Gastrocnemius medialis (tissue), 4 donors: ENCODE measurements around the gene ASTN1.

Experiments used
- CTCF ChIP-seq, 5 experiments: fragments of 450-650 bp in 3 of 5; fragments of 200-600 bp in 2 of 5; sonication (generic) in 2 of 5; IDR thresholded peaks in 4 of 5; conservative IDR thresholded peaks in 1 of 5; 1 replicate in 4 of 5; 2 replicates in 1 of 5; pipeline ENCODE4 v1.5.1; 2016 to 2019; ENCODE audit warnings: antibody characterized with exemption in 5 of 5, mild to moderate bottlenecking in 3 of 5, moderate library complexity in 3 of 5
- POLR2A ChIP-seq, 2 donors: fragments of 450-650 bp; IDR thresholded peaks; one replicate each; pipeline ENCODE4 v1.6.1; 2017; ENCODE audit warnings: antibody characterized with exemption in 2 of 2, mild to moderate bottlenecking in 2 of 2, moderate library complexity in 2 of 2

- TF ChIP-seq CTCF (IDR thresholded peaks at IDR 0.05 in 4 of 5, conservative IDR thresholded peaks at IDR 0.05 in 1 of 5) (no peak), POLR2A (IDR thresholded peaks at IDR 0.05) (no peak)
These were observed 600 bp downstream of the ASTN1 start for GRCh38 chr1:177163844-177164379.
